GM20000 (cell line): ENCODE results near the gene F7.

Source experiments
- DNase-seq: peaks from one replicate; pipeline ENCODE4 v3.0.0; 2012; ENCODE audit warnings: low spot score
- TF ChIP-seq, protein P1 (sequence below): IDR thresholded peaks from 2 replicates; pipeline ENCODE4 v1.5.1; 2012; ENCODE audit warnings: mild to moderate bottlenecking, control low read depth; ENCODE audit errors: extremely low read depth, missing control alignments

F7 gene

DNA sequence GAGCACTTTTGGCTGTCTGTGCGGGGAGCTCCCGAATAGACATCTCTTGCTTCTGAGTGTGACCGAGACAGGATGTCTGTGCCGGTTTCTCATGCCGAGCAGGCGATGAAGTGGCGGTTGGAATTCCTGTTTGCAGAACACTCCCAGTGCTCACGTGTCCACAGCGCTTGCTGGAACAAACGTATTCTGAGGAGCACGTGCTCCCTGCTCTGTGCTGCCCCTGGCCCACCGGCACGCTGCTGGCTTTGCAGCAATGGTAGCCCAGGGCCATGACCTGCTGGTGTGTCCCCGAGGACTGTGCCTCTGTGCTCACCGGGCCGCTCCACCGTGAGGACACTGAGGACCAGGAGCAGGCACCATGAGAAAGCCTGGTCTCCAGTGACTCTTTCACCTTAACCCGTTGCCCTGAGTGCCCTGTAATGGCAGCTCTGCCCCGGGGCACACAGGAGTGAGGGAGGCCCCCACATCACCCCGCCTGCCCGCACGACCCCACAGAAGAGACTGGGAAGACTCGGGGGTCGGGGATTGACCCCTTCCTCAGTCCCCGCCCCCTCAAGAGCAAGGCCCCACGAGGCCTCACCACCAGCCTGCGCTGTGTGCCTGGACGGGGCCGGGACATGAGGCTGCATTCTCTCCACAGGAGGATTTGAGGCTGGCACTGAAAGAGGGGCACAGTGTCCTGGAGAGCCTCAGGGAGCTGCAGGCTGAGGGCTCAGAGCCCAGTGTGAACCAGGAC, 40.0 kb upstream of the F7 start:
- DNase-seq = no peak
- TF ChIP-seq, protein P1, sequence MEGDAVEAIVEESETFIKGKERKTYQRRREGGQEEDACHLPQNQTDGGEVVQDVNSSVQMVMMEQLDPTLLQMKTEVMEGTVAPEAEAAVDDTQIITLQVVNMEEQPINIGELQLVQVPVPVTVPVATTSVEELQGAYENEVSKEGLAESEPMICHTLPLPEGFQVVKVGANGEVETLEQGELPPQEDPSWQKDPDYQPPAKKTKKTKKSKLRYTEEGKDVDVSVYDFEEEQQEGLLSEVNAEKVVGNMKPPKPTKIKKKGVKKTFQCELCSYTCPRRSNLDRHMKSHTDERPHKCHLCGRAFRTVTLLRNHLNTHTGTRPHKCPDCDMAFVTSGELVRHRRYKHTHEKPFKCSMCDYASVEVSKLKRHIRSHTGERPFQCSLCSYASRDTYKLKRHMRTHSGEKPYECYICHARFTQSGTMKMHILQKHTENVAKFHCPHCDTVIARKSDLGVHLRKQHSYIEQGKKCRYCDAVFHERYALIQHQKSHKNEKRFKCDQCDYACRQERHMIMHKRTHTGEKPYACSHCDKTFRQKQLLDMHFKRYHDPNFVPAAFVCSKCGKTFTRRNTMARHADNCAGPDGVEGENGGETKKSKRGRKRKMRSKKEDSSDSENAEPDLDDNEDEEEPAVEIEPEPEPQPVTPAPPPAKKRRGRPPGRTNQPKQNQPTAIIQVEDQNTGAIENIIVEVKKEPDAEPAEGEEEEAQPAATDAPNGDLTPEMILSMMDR = no peak

DNA sequence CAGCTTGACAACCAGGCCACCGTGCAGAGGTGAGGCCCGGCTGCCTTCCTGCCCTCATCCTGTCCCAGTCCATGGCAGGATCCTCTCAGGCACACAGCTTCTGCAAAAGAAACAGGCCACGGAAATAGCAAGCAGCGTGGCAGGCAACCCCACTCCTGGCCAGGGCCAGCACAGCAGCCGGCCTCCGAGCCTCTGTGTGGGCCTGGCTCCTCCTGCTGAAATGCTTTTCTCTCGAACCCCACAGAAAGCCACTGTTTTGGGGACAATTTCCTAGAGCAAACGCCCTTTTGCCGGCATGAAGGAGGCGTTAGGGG, 39.5 kb upstream of the F7 start:
- no peak for DNase-seq
- TF ChIP-seq, protein P1 = no peak

DNA sequence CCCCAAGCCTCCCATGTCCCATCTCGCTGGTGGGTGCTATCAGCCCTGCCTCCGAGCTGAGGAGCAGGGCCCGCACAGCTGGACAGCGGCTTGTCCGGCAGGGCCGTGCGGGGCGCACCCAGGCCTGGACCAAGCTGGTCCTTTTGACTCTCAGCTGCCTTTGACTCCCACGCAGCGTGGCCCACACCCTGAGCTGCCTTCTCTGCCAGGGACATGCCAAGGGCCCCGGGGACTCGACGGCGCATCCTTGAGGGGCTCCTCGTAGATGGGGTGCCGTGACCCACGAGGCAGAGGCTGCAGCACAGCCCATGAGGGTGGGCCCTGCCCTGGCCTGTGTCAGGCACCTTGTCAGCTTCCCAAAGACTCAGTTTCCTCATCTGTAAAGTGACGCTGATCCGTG, 38.8 kb upstream of the F7 start:
- no peak for DNase-seq
- TF ChIP-seq, protein P1 = no peak

DNA sequence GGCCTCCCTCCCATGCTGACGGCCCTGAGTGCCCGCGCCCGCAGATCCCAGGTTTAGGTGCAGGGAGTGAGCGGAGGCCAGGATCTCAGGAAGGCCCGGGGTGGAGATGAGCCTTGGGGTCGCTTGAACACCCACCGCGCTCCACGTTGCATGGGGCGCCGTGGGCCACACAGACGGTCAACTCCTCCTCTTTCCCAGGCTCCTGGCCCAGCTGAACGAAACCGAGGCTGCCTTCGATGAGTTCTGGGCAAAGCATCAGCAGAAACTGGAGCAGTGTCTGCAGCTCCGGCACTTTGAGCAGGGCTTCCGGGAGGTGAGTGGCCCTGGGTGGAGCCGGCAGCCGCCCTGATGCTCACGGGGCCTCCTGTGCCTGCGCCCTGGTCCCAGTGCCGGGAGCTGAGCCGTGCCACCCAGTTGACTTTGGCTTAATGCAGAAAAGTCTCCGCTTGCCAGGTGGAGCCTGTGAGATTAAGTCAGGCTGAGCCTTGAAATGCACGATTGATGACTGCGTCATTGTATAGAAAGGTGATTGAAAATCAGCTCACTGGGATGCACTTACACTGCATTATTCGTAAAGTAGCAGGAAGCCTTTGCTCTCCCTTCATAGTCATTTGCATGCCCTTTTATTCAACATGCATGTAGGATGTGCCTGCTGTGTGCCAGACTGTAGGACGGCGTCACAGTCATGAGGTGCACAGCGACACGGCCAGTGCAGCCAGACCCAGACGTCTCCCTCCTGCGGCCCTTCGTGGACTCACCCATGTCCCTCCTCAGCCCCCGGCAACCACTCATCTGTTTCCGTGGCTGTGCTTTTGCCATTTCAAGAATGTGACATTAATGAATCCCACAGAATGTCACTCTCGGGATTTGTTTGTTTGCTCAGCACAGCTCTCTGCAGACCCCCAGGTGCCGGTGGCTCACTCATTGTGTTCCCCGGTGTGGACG, 35.5 kb upstream of the F7 start:
- DNase-seq = no peak
- TF ChIP-seq, protein P1 = no peak

DNA sequence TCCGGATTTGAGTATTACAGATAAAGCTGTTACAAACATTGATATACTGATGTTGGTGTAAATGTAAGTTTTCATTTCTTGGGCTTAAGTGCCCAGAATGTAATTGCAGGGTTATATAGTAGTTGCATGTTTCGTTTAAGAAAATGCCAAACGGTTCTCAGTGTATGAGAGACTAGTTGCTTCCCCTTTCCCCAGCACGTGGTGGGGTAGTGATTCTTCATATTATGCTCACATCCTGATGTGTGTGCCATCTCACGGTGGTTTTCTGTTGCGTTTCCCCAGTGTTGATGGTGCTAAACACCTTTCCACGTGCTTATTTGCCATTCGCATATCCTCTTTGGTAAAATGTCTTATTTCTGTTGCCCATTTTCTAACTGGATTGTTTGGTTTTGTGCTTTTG, 34.7 kb upstream of the F7 start:
- DNase-seq = no peak
- TF ChIP-seq, protein P1 = no peak

DNA sequence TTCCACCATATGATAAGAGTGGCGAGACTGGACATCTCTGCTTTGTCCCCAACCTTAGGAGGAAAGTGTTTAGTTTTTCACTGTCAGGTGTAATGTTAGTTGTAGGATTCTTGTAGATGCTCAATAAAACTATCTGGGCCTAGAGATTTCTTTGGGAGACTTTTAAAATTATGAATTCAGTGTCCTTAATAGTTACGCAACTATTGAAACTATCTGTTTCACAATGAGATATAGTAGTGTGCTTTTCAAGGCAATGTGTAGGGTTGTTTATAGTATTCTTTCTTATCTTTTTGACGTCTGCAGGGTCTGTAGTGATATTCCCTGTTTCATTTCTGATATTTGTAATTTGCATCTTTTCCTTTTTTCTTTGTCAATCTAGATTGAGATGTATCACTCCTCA, 33.2 kb upstream of the F7 start:
- TF ChIP-seq, protein P1 = no peak
- no peak for DNase-seq

DNA sequence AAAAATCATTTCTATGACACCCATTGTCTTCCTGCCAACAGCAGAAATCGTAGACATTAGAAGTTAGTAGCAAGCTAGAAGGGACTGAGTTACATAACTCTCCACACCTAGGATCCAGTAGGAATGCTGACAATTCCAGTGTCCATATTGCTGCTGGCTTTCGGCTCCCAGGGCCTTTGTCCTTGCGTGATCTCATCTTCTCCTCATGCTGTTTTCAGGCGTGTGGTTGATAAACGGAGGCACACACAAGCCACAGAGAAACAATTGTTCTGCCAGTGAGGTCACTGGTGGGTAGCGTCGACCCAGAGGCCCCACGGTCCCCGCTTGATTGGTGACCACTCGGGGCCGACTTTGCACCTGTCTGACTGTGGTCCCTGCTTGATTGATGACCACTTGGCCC, 31.6 kb upstream of the F7 start:
- DNase-seq = no peak
- TF ChIP-seq, protein P1 = no peak
